ENCODE measurements around the gene TRAFD1. TPM values are rescaled to one million over a fixed set of nuclear protein-coding genes. Genes with fewer than 3 reads are reported as not detected.
"Not testable (repeated sequence)": the region's sequence is repeated elsewhere in the genome, so short reads cannot be mapped to it uniquely, and the experiment has no call there.

TRAFD1 gene
- polyA plus RNA-seq, 1 donor from 2014 or later: 73.0 TPM

GRCh38 chr12:112130441-112130998 is 5.2 kb downstream of the TRAFD1 start:
- peak overlapping the region; percentile 68 to 88 (median 86) for H3K27ac Mint-ChIP-seq
- no peaks in the 10 kb centered on the region for H3K27me3 Mint-ChIP-seq
- H3K4me3 Mint-ChIP-seq: peak overlapping the region; percentile 55 to 90 (median 86)
- peaks cover 3% of the 10 kb centered on the region for H3K36me3 Mint-ChIP-seq
- no peaks in the 10 kb centered on the region for H3K9me3 Mint-ChIP-seq
- H3K4me1 Mint-ChIP-seq: peaks cover 28 to 50% (median 44%) of the 10 kb centered on the region in 3 donors

- Mint-ChIP-seq H3K9me3 (no peaks in the 10 kb centered on the region), H3K4me1 (peaks cover 28 to 44% (median 38%) of the 10 kb centered on the region in 3 donors), H3K36me3 (peaks cover 3% of the 10 kb centered on the region)
Measured at GRCh38 chr12:112131686-112132085, 6.3 kb downstream of the TRAFD1 start.

GRCh38 chr12:112133418-112133817 is 8.1 kb downstream of the TRAFD1 start:
- H3K9me3 Mint-ChIP-seq: no peaks in the 10 kb centered on the region
- peaks cover 21 to 31% (median 30%) of the 10 kb centered on the region in 3 donors for H3K4me1 Mint-ChIP-seq
- H3K27ac Mint-ChIP-seq: peak overlapping the region in 1 of 3 donors; percentile 86
- peaks cover 3% of the 10 kb centered on the region for H3K36me3 Mint-ChIP-seq
- H3K27me3 Mint-ChIP-seq: no peaks in the 10 kb centered on the region
- H3K4me3 Mint-ChIP-seq: peak overlapping the region in 1 of 4 donors; percentile 5

More at GRCh38 chr12:112131686-112132085, 6.3 kb downstream of the TRAFD1 start:
- Mint-ChIP-seq H3K4me3 (peak overlapping the region in 2 of 4 donors; percentile 77 to 90), H3K27me3 (no peaks in the 10 kb centered on the region), H3K27ac (peak overlapping the region in 2 of 3 donors; percentile 86 to 88)

GRCh38 chr12:112134731-112135130 is 9.4 kb downstream of the TRAFD1 start:
- peaks cover 3% of the 10 kb centered on the region for H3K36me3 Mint-ChIP-seq
- peak overlapping the region in 1 of 3 donors; percentile 59 for H3K27ac Mint-ChIP-seq
- peaks cover 14 to 22% (median 21%) of the 10 kb centered on the region in 3 donors for H3K4me1 Mint-ChIP-seq
- no peaks in the 10 kb centered on the region for H3K9me3 Mint-ChIP-seq
- no peaks in the 10 kb centered on the region for H3K27me3 Mint-ChIP-seq
- peak overlapping the region in 1 of 4 donors; percentile 41 for H3K4me3 Mint-ChIP-seq

- peaks cover 8% of the 10 kb centered on the region for H3K36me3 Mint-ChIP-seq
- no peak overlapping the region for H3K4me3 Mint-ChIP-seq
- peak overlapping the region in 1 of 3 donors; percentile 51 for H3K27ac Mint-ChIP-seq
- no peaks in the 10 kb centered on the region for H3K9me3 Mint-ChIP-seq
- H3K4me1 Mint-ChIP-seq: peaks cover 0 to 7% (median 4%) of the 10 kb centered on the region in 3 donors
- H3K27me3 Mint-ChIP-seq: no peaks in the 10 kb centered on the region
Measured at GRCh38 chr12:112140728-112141127, 15.4 kb downstream of the TRAFD1 start.

- Mint-ChIP-seq H3K9me3 (no peaks in the 10 kb centered on the region), H3K27me3 (no peaks in the 10 kb centered on the region), H3K4me3 (no peak overlapping the region), H3K27ac (peak overlapping the region in 1 of 3 donors; percentile 13), H3K36me3 (peaks cover 13% of the 10 kb centered on the region), H3K4me1 (peaks cover 10 to 12% (median 12%) of the 10 kb centered on the region in 3 donors)
Measured at GRCh38 chr12:112146123-112146522, 20.8 kb downstream of the TRAFD1 start.

- Mint-ChIP-seq H3K4me3 (peak overlapping the region in 1 of 4 donors; percentile 71), H3K27ac (peak overlapping the region; percentile 21 to 94 (median 88)), H3K9me3 (no peaks in the 10 kb centered on the region), H3K27me3 (no peaks in the 10 kb centered on the region), H3K4me1 (peaks cover 12 to 14% (median 12%) of the 10 kb centered on the region in 3 donors), H3K36me3 (peaks cover 19% of the 10 kb centered on the region)
Measured at GRCh38 chr12:112148031-112148513, 22.7 kb downstream of the TRAFD1 start.

GRCh38 chr12:112149596-112149995 is 24.2 kb downstream of the TRAFD1 start:
- peak overlapping the region in 1 of 3 donors; percentile 90 for H3K27ac Mint-ChIP-seq
- no peaks in the 10 kb centered on the region for H3K9me3 Mint-ChIP-seq
- peaks cover 22% of the 10 kb centered on the region for H3K36me3 Mint-ChIP-seq
- no peaks in the 10 kb centered on the region for H3K27me3 Mint-ChIP-seq
- H3K4me3 Mint-ChIP-seq: peak overlapping the region in 1 of 4 donors; percentile 24
- peaks cover 12 to 14% (median 12%) of the 10 kb centered on the region in 3 donors for H3K4me1 Mint-ChIP-seq

- H3K4me1 Mint-ChIP-seq: peaks cover 8 to 14% (median 13%) of the 10 kb centered on the region in 3 donors
- peak overlapping the region in 1 of 3 donors; percentile 83 for H3K27ac Mint-ChIP-seq
- no peak overlapping the region for H3K4me3 Mint-ChIP-seq
- H3K36me3 Mint-ChIP-seq: peaks cover 20% of the 10 kb centered on the region
- H3K27me3 Mint-ChIP-seq: no peaks in the 10 kb centered on the region
- peaks cover 2 to 9% (median 6%) of the 10 kb centered on the region in 3 donors for H3K9me3 Mint-ChIP-seq
Measured at GRCh38 chr12:112151766-112152541, 26.6 kb downstream of the TRAFD1 start.

GRCh38 chr12:112153181-112153892 is 28.0 kb downstream of the TRAFD1 start:
- Mint-ChIP-seq H3K9me3 (peaks cover 11 to 22% (median 16%) of the 10 kb centered on the region in 3 donors), H3K27ac (peak overlapping the region in 1 of 3 donors; percentile 63), H3K27me3 (no peaks in the 10 kb centered on the region), H3K4me3 (peak overlapping the region in 1 of 4 donors; percentile 16), H3K4me1 (peaks cover 10 to 23% (median 20%) of the 10 kb centered on the region in 3 donors), H3K36me3 (peaks cover 28% of the 10 kb centered on the region)

GRCh38 chr12:112153893-112154219 is 28.5 kb downstream of the TRAFD1 start:
- peaks cover 11 to 23% (median 19%) of the 10 kb centered on the region in 3 donors for H3K9me3 Mint-ChIP-seq
- H3K4me1 Mint-ChIP-seq: peaks cover 8 to 28% (median 25%) of the 10 kb centered on the region in 3 donors
- no peaks in the 10 kb centered on the region for H3K27me3 Mint-ChIP-seq
- H3K27ac Mint-ChIP-seq: peak overlapping the region in 1 of 3 donors; percentile 33
- H3K36me3 Mint-ChIP-seq: peaks cover 28% of the 10 kb centered on the region
- H3K4me3 Mint-ChIP-seq: no peak overlapping the region

- Mint-ChIP-seq H3K36me3 (peaks cover 33% of the 10 kb centered on the region), H3K4me1 (peaks cover 19 to 38% (median 28%) of the 10 kb centered on the region in 3 donors), H3K27ac (peak overlapping the region; percentile 87 to 96 (median 93)), H3K9me3 (peaks cover 13 to 23% (median 19%) of the 10 kb centered on the region in 3 donors), H3K4me3 (peak overlapping the region; percentile 30 to 82 (median 62))
- H3K27me3 Mint-ChIP-seq: not testable (repeated sequence)
Measured at GRCh38 chr12:112158461-112159145, 33.2 kb downstream of the TRAFD1 start.

- Mint-ChIP-seq H3K4me3 (peak overlapping the region; percentile 30 to 82 (median 62)), H3K9me3 (peaks cover 13 to 23% (median 19%) of the 10 kb centered on the region in 3 donors), H3K27me3 (no peaks in the 10 kb centered on the region), H3K4me1 (peaks cover 19 to 38% (median 28%) of the 10 kb centered on the region in 3 donors), H3K36me3 (peaks cover 29% of the 10 kb centered on the region), H3K27ac (peak overlapping the region; percentile 87 to 96 (median 93))
Measured at GRCh38 chr12:112159146-112159541, 33.8 kb downstream of the TRAFD1 start.

GRCh38 chr12:112160611-112161010 is 35.3 kb downstream of the TRAFD1 start:
- Mint-ChIP-seq H3K27ac (peak overlapping the region in 1 of 3 donors; percentile 93), H3K4me1 (peaks cover 19 to 38% (median 23%) of the 10 kb centered on the region in 3 donors)

More at GRCh38 chr12:112160611-112161010, 35.3 kb downstream of the TRAFD1 start:
- peaks cover 13 to 23% (median 17%) of the 10 kb centered on the region in 3 donors for H3K9me3 Mint-ChIP-seq
- no peaks in the 10 kb centered on the region for H3K27me3 Mint-ChIP-seq
- H3K4me3 Mint-ChIP-seq: no peak overlapping the region
- H3K36me3 Mint-ChIP-seq: peaks cover 27% of the 10 kb centered on the region
